Stimulated activated CD4-positive, alpha-beta T cell treated with anti-CD3 and anti-CD28 coated beads, Interleukin-15, amount 100 ng/mL, for 48 hours (primary cell): Measurements from ENCODE around the gene ABCA6.
"Not testable (repeated sequence)": the region's sequence is repeated elsewhere in the genome, so short reads cannot be mapped to it uniquely, and the experiment has no call there.

ENCODE experiments used
- DNase-seq, 2 donors: peaks; one replicate each; pipeline ENCODE4 v3.0.0-alpha.2; 2020; ENCODE audit warnings: low read depth in 2 of 2

The ABCA6 gene

GRCh38 chr17:69141431-69142174 is at the start of gene ABCA6:
TSS of gene ABCA6 (minus strand) at chr17:69141895. CDS start at chr17:69140703, 1,192 bp downstream.
- no peak for DNase-seq

- no peak for DNase-seq
Measured at GRCh38 chr17:69188796-69189195, 47.1 kb upstream of the ABCA6 start.

- no peak for DNase-seq
Measured at GRCh38 chr17:69188064-69188463, 46.4 kb upstream of the ABCA6 start.

GRCh38 chr17:69187294-69187693 is 45.6 kb upstream of the ABCA6 start:
- DNase-seq, result no peak

GRCh38 chr17:69179227-69179952 is 37.7 kb upstream of the ABCA6 start:
- DNase-seq, result no peak

GRCh38 chr17:69176457-69176795 is 34.7 kb upstream of the ABCA6 start:
- DNase-seq, result no peak

GRCh38 chr17:69175625-69176456 is 34.1 kb upstream of the ABCA6 start:
- no peak for DNase-seq

- DNase-seq, result no peak
Measured at GRCh38 chr17:69175262-69175624, 33.5 kb upstream of the ABCA6 start.

- DNase-seq, result no peak
Measured at GRCh38 chr17:69173118-69173517, 31.4 kb upstream of the ABCA6 start.

GRCh38 chr17:69170377-69170776 is 28.7 kb upstream of the ABCA6 start:
- DNase-seq, result no peak

GRCh38 chr17:69168642-69169041 is 26.9 kb upstream of the ABCA6 start:
- DNase-seq, result not testable (repeated sequence)

- DNase-seq, result no peak
Measured at GRCh38 chr17:69166957-69167356, 25.3 kb upstream of the ABCA6 start.

GRCh38 chr17:69164206-69164605 is 22.5 kb upstream of the ABCA6 start:
- no peak for DNase-seq

- DNase-seq, result no peak
Measured at GRCh38 chr17:69159418-69159817, 17.7 kb upstream of the ABCA6 start.

- DNase-seq, result no peak
Measured at GRCh38 chr17:69154267-69154666, 12.6 kb upstream of the ABCA6 start.

- DNase-seq, result no peak
Measured at GRCh38 chr17:69150333-69150732, 8.6 kb upstream of the ABCA6 start.

GRCh38 chr17:69147460-69147859 is 5.8 kb upstream of the ABCA6 start:
- no peak for DNase-seq

GRCh38 chr17:69144331-69145255 is 2.9 kb upstream of the ABCA6 start:
- no peak for DNase-seq

- DNase-seq, result no peak
Measured at GRCh38 chr17:69143683-69144231, 2.1 kb upstream of the ABCA6 start.

GRCh38 chr17:69143151-69143550 is 1.5 kb upstream of the ABCA6 start:
- DNase-seq, result no peak

- DNase-seq, result no peak
Measured at GRCh38 chr17:69142175-69142802, 594 bp upstream of the ABCA6 start.
